Measurements from ENCODE around the gene OR1A1. TPM values are rescaled to one million over a fixed set of nuclear protein-coding genes. Genes with fewer than 3 reads are reported as not detected.
"Not testable (repeated sequence)": the region's sequence is repeated elsewhere in the genome, so short reads cannot be mapped to it uniquely, and the experiment has no call there.

The OR1A1 gene
- total RNA-seq, 1 donor from 2014 or later, result not detected

GRCh38 chr17:3221850-3222249, 14.4 kb downstream of the OR1A1 start:
- TF ChIP-seq, protein P1, sequence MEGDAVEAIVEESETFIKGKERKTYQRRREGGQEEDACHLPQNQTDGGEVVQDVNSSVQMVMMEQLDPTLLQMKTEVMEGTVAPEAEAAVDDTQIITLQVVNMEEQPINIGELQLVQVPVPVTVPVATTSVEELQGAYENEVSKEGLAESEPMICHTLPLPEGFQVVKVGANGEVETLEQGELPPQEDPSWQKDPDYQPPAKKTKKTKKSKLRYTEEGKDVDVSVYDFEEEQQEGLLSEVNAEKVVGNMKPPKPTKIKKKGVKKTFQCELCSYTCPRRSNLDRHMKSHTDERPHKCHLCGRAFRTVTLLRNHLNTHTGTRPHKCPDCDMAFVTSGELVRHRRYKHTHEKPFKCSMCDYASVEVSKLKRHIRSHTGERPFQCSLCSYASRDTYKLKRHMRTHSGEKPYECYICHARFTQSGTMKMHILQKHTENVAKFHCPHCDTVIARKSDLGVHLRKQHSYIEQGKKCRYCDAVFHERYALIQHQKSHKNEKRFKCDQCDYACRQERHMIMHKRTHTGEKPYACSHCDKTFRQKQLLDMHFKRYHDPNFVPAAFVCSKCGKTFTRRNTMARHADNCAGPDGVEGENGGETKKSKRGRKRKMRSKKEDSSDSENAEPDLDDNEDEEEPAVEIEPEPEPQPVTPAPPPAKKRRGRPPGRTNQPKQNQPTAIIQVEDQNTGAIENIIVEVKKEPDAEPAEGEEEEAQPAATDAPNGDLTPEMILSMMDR (conservative IDR thresholded peaks at IDR 0.05; ENCODE audit: low read depth, low read length), result no peak
- DNase-seq (ENCODE audit: low read depth), result no peak
- no peak overlapping the region for H3K4me3 ChIP-seq (ENCODE audit: low read depth, low read length)

GRCh38 chr17:3222505-3222904, 15.0 kb downstream of the OR1A1 start:
- TF ChIP-seq, protein P1 (conservative IDR thresholded peaks at IDR 0.05; ENCODE audit: low read depth, low read length), result no peak
- no peak overlapping the region for H3K4me3 ChIP-seq (ENCODE audit: low read depth, low read length)
- no peak for DNase-seq (ENCODE audit: low read depth)

DNA sequence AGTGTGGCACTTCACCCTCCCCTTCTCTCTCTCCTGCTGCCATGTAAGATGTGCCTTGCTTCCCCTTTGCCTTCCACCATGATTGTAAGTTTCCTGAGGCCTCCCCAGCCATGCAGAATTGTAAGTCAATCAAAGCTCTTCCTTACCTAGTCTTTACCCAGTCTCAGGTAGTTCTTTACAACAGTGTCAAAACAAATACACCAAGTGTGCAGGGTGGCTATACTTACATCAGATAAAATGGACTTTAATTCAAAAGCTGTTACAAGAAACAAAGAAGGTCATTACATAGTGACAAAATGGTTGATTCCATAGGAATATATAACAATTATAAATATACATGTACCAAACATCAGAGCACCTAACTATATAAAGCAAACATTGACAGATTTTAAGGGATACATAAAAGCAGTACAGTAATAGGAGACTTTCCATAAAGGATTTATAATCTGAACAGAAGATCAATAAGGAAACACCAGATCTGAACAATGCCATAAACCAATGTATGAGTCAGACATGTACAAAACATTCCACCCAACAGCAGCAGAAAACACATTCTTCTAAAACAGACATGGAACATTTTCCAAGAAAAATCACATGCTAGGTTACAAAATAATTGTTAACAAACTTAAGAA, 17.4 kb downstream of the OR1A1 start:
- H3K4me3 ChIP-seq (ENCODE audit: low read depth, low read length); DNase-seq (ENCODE audit: low read depth): not testable (repeated sequence)

DNA sequence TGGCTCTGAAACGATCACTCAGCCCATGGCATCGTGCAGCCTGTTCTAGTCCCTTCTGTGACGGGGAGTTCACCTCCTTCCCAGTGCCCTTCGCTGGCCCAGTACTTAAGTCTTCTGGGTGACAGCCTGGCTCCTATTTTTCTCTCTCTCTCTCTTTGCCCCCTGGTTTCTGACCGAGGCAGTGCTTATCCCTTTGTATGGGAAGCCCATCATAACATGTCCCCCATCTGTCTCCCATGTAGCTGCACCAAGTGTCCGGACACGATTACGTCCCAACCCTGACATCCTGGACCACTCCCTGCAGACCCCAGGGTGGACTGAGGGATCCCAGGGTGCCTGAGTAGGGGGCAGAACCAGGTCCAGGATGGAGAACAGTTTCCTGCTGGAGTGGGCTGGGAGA, 24.8 kb downstream of the OR1A1 start:
- not testable (repeated sequence) for DNase-seq (ENCODE audit: low read depth); H3K4me3 ChIP-seq (ENCODE audit: low read depth, low read length)

DNA sequence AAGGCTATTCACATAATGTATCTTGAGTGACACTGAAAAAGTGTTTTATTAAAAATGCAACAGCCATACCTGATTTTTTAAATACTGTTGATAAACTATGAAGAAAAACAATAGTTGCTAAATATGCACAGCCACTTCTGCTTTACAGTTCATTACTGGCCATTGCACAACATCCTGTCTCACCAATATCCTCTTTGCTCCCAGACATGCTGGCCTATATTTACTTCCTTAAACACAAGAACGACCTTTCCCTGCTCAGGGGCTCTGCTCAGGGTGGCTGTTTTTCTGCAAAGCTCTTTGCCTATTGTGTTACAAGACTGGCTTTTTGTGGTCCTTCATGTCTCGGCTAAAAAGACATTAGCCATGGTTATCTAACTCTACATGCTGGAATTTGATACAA, 31.2 kb downstream of the OR1A1 start:
- not testable (repeated sequence) for H3K4me3 ChIP-seq (ENCODE audit: low read depth, low read length); DNase-seq (ENCODE audit: low read depth)

DNA sequence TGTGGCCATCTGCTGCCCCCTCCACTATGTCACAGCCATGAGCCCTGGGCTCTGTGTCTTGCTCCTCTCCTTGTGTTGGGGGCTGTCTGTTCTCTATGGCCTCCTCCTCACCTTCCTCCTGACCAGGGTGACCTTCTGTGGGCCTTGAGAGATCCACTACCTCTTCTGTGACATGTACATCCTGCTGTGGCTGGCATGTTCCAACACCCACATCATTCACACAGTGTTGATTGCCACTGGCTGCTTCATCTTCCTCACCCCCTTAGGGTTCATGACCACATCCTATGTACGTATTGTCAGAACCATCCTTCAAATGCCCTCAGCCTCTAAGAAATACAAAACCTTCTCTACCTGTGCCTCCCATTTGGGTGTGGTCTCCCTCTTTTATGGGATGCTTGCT, 33.6 kb downstream of the OR1A1 start:
- not testable (repeated sequence) for H3K4me3 ChIP-seq (ENCODE audit: low read depth, low read length); DNase-seq (ENCODE audit: low read depth)

GRCh38 chr17:3244841-3245240, 37.4 kb downstream of the OR1A1 start:
- not testable (repeated sequence) for H3K4me3 ChIP-seq (ENCODE audit: low read depth, low read length); DNase-seq (ENCODE audit: low read depth)

DNA sequence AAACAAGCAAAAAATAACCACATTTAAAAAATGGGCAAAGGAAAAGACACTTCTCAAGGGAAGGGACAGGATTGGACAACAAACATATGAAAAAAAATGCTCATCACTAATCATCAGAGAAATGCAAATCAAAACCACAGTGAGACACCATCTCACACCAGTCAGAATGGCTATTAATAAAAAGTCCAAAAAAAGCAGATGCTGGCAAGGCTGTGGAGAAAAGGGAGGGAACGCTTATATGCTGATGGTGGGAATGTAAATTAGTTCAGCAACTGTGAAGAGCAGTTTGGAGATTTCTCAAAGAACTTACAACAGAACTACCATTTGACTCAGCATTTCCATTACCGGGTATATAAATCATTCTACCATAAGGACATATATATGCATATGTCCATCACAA, 41.5 kb downstream of the OR1A1 start:
- not testable (repeated sequence) for H3K4me3 ChIP-seq (ENCODE audit: low read depth, low read length); DNase-seq (ENCODE audit: low read depth)

DNA sequence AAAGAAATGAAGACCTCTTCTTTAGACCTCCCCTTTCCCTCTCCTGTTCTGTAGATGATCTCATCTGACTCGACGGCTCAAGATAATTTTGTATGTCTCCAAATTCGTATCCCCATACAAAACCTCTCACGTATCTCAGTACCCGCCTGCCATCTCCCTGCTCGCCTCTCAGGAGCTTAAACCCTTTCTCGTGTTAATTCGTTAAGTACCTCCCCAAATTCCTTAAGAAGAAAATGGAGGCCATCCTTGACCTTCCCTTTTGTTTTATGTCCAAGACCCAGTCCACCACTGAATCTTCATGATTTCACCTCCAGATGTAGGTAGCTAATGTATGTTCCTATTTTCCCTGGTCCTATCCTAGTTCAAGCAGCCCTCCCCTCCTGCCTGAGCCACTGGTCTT, 49.1 kb downstream of the OR1A1 start:
- TF ChIP-seq, protein P1 (conservative IDR thresholded peaks at IDR 0.05; ENCODE audit: low read depth, low read length), result no peak
- H3K4me3 ChIP-seq (ENCODE audit: low read depth, low read length), result no peak overlapping the region
- DNase-seq (ENCODE audit: low read depth), result no peak

DNA sequence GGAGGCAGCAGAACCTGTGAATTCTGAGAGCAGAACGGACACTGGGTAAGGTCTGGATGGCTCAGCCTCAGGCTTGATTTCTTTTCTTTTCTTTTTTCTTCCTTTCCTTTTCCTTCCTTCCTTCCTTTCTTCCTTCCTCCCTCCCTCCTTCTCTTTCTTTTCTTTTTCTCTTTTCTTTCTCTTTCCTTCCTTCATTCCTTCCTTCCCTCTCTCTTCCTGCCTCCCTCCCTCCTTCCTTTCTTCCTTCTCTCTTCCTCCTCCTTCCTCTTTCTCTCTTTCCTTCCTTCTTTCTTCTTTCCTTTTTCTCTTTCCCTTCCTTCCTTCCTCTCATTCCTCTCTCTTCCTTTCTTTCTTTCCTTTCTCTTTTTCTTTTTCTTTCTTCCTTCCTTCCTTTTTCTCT, 52.7 kb downstream of the OR1A1 start:
- no peak for DNase-seq (ENCODE audit: low read depth)
- TF ChIP-seq, protein P1 (conservative IDR thresholded peaks at IDR 0.05; ENCODE audit: low read depth, low read length), result no peak
- no peak overlapping the region for H3K4me3 ChIP-seq (ENCODE audit: low read depth, low read length)
